IMR-90 (cell line): ENCODE data around the gene IRS4. TPM values are rescaled to one million over a fixed set of nuclear protein-coding genes. Genes with fewer than 3 reads are reported as not detected.

Experiments
- ATAC-seq: fragments of 200-7000 bp; cut with Tn5 transposase; 2 replicates; pipeline ENCODE4 v1.9.1; 2020; ENCODE audit warnings: low read depth, mild to moderate bottlenecking, moderate library complexity
- BruUV-seq: library from RNA; stranded (reverse); fragments of 400-500 nt; replicated peaks from 2 replicates; lab custom pipeline; 2021; lab: Mats Ljungman, UMichigan
- CTCF ChIA-PET: fragments of 300-600 bp; formaldehyde crosslinking; extraction: SDS; loops from one replicate; lab custom pipeline; 2021; ENCODE audit warnings: antibody characterized with exemption; lab: Yijun Ruan, JAX
- POLR2A ChIA-PET: fragments of 300-600 bp; sonication (Branson Sonifier 250); formaldehyde crosslinking; loops from one replicate; lab custom pipeline; 2022; ENCODE audit warnings: antibody characterized with exemption; ENCODE audit not compliant: unreplicated experiment; lab: Charles Lee
- DNase-seq: peaks from one replicate; pipeline ENCODE4 v3.0.0; 2013
- H2AFZ ChIP-seq: replicated peaks from 2 replicates; pipeline ENCODE3; 2013; ENCODE audit warnings: low read length, mild to moderate bottlenecking; ENCODE audit not compliant: poor library complexity
- H2AK5ac ChIP-seq: 2 replicates; pipeline ENCODE4 v1.6.1; 2013; ENCODE audit warnings: low read depth, low read length, inconsistent platforms
- H2AK9ac ChIP-seq: replicated peaks from 2 replicates; pipeline ENCODE3; 2013; ENCODE audit warnings: mild to moderate bottlenecking, low read depth, low read length, moderate library complexity; ENCODE audit not compliant: poor library complexity
- H2BK120ac ChIP-seq: 2 replicates; pipeline ENCODE4 v1.6.1; 2013; ENCODE audit warnings: low read depth, low read length, inconsistent platforms
- H2BK15ac ChIP-seq: 3 replicates; pipeline ENCODE4 v1.6.1; 2013; ENCODE audit warnings: low read depth, low read length, inconsistent platforms
- H2BK20ac ChIP-seq: 2 replicates; pipeline ENCODE4 v1.6.1; 2013; ENCODE audit warnings: low read depth, mild to moderate bottlenecking, inconsistent platforms, low read length, moderate library complexity
- H2BK5ac ChIP-seq: 2 replicates; pipeline ENCODE4 v1.6.1; 2013; ENCODE audit warnings: mild to moderate bottlenecking, low read depth, low read length, inconsistent platforms; ENCODE audit not compliant: poor library complexity, severe bottlenecking
- H3K14ac ChIP-seq: replicated peaks from 2 replicates; pipeline ENCODE4 v1.6.1; 2013; ENCODE audit warnings: low read depth, low read length, inconsistent platforms
- H3K18ac ChIP-seq: 2 replicates; pipeline ENCODE4 v1.6.1; 2013; ENCODE audit warnings: low read depth, low read length, control low read depth
- H3K23ac ChIP-seq: 2 replicates; pipeline ENCODE4 v1.6.1; 2013; ENCODE audit warnings: low read depth, low read length, inconsistent platforms
- H3K27ac ChIP-seq: 2 replicates; pipeline ENCODE4 v1.5.1; 2013; ENCODE audit warnings: mild to moderate bottlenecking, control low read depth, low read length; ENCODE audit not compliant: insufficient read depth
- H3K27me3 ChIP-seq: 2 replicates; pipeline ENCODE4 v1.6.1; 2013; ENCODE audit warnings: low read length; ENCODE audit not compliant: control insufficient read depth, insufficient read depth
- H3K36me3 ChIP-seq: 2 replicates; pipeline ENCODE4 v1.6.1; 2013; ENCODE audit warnings: low read length, mixed read lengths; ENCODE audit not compliant: control insufficient read depth, insufficient read depth
- H3K4ac ChIP-seq: 2 replicates; pipeline ENCODE4 v1.6.1; 2013; ENCODE audit warnings: low read depth, low read length, inconsistent platforms
- H3K4me1 ChIP-seq: 2 replicates; pipeline ENCODE4 v1.6.1; 2013; ENCODE audit warnings: low read length, mixed read lengths; ENCODE audit not compliant: control insufficient read depth, insufficient read depth
- H3K4me2 ChIP-seq: 2 replicates; pipeline ENCODE4 v1.6.1; 2013; ENCODE audit warnings: low read depth, mild to moderate bottlenecking, control low read depth, low read length, moderate library complexity
- H3K4me3 ChIP-seq: 2 replicates; pipeline ENCODE4 v1.5.1; 2013; ENCODE audit warnings: low read depth, mild to moderate bottlenecking, control low read depth, low read length, moderate library complexity; ENCODE audit not compliant: insufficient read depth
- H3K56ac ChIP-seq: 2 replicates; pipeline ENCODE4 v1.6.1; 2013; ENCODE audit warnings: low read length, inconsistent platforms; ENCODE audit not compliant: insufficient read depth; ENCODE audit errors: extremely low read depth
- H3K79me1 ChIP-seq, 2 experiments: 2 replicates each; pipeline ENCODE4 v1.6.1; 2013; ENCODE audit warnings: low read length in 2 of 2, inconsistent platforms in 1 of 2, low read depth in 1 of 2
- H3K9ac ChIP-seq: 2 replicates; pipeline ENCODE4 v1.6.1; 2013; ENCODE audit warnings: low read depth, low read length, control low read depth
- H3K9me1 ChIP-seq: 2 replicates; pipeline ENCODE4 v1.6.1; 2013; ENCODE audit warnings: low read length, inconsistent platforms; ENCODE audit not compliant: insufficient read depth
- H3K9me3 ChIP-seq: 2 replicates; pipeline ENCODE4 v1.6.1; 2013; ENCODE audit warnings: low read length; ENCODE audit not compliant: control insufficient read depth, insufficient read depth
- H4K20me1 ChIP-seq: 2 replicates; pipeline ENCODE4 v1.6.1; 2013; ENCODE audit warnings: low read length, inconsistent platforms; ENCODE audit not compliant: insufficient read depth
- H4K5ac ChIP-seq: 2 replicates; pipeline ENCODE4 v1.6.1; 2013; ENCODE audit warnings: mild to moderate bottlenecking, low read depth, low read length, control low read depth
- H4K8ac ChIP-seq, 2 experiments: 2 replicates each; pipeline ENCODE4 v1.6.1; 2013; ENCODE audit warnings: low read depth in 2 of 2, low read length in 2 of 2, control low read depth in 1 of 2, inconsistent platforms in 1 of 2
- H4K91ac ChIP-seq: 2 replicates; pipeline ENCODE4 v1.6.1; 2013; ENCODE audit warnings: low read depth, low read length, inconsistent platforms; ENCODE audit not compliant: insufficient read depth
- CEBPB ChIP-seq: IDR thresholded peaks from 2 replicates; pipeline ENCODE4 v1.6.1; 2012; ENCODE audit warnings: low read depth, low read length, improper control_type of control experiment
- CHD1 ChIP-seq: IDR thresholded peaks from 2 replicates; pipeline ENCODE4 v1.6.1; 2012; ENCODE audit warnings: low read depth, low read length, improper control_type of control experiment
- CTCF ChIP-seq: conservative IDR thresholded peaks from 2 replicates; pipeline ENCODE4 v1.5.1; 2012; ENCODE audit warnings: mild to moderate bottlenecking, low read depth, low read length, improper control_type of control experiment
- MAFK ChIP-seq: IDR thresholded peaks from 2 replicates; pipeline ENCODE4 v1.6.1; 2012; ENCODE audit warnings: low read depth, low read length, improper control_type of control experiment
- MAZ ChIP-seq: IDR thresholded peaks from 2 replicates; pipeline ENCODE4 v1.6.1; 2012; ENCODE audit warnings: low read depth, mild to moderate bottlenecking, low read length, improper control_type of control experiment, moderate library complexity, borderline replicate concordance
- RAD21 ChIP-seq: IDR thresholded peaks from 2 replicates; pipeline ENCODE4 v1.6.1; 2012; ENCODE audit warnings: low read length, improper control_type of control experiment
- SMC3 ChIP-seq: fragments of 150-350 bp; IDR thresholded peaks from 2 replicates; pipeline ENCODE4 v1.6.1; 2016; ENCODE audit warnings: low read depth, mild to moderate bottlenecking, antibody characterized with exemption, low read length, moderate library complexity
- USF2 ChIP-seq: fragments of 150-350 bp; IDR thresholded peaks from 2 replicates; pipeline ENCODE4 v1.6.1; 2017; ENCODE audit warnings: mild to moderate bottlenecking, antibody characterized with exemption, low read length, low read depth
- WGBS, 2 experiments: methylation state at CpG; one replicate each; pipeline versions ENCODE4 v1.1.5 to v1.1.7; 2013; ENCODE audit warnings: missing lambda C conversion rate in 2 of 2; ENCODE audit not compliant: insufficient read length in 1 of 2; ENCODE audit errors: extremely low coverage in 2 of 2; 5-methylcytosine and 5-hydroxymethylcytosine counted together
- dilution Hi-C: fragments of 300-500 bp; cut with HindIII; formaldehyde crosslinking; loops from one replicate; pipeline ENCODE4 v1.14.3; 2018; ENCODE audit warnings: low sequenced_read_pairs; ENCODE audit not compliant: unreplicated experiment
- in situ Hi-C: fragments of 300-500 bp; cut with MboI; formaldehyde crosslinking; loops from 3 replicates; pipeline ENCODE4 v1.14.3; 2019; ENCODE audit warnings: low sequenced_read_pairs, inconsistent platforms, mixed read lengths
- intact Hi-C: fragments of 100-400 bp; cut with micrococcal nuclease; formaldehyde crosslinking; loops from 2 replicates; pipeline ENCODE4 v1.10.0; 2022
- polyA plus RNA-seq, 3 experiments: library from polyadenylated mRNA; depleted of rRNA; stranded (reverse); fragments of >200 nt; gene quantifications; 2 replicates each; pipeline ENCODE4 v1.2.3, GENCODE V29; 2012; ENCODE audit warnings: low replicate concordance in 1 of 3
- total RNA-seq: library from RNA; depleted of rRNA; stranded (reverse); fragments of >200 nt; gene quantifications from 2 replicates; pipeline ENCODE4 v1.2.3, GENCODE V29; 2012

Gene IRS4
- total and polyA plus RNA-seq, 2 of the 4 experiments (the other 2 are of a cell fraction) = 0.02 TPM; not detected in 1

- no peak overlapping the region for H3K23ac ChIP-seq
- no peaks in the 10 kb centered on the region for H3K4me1 ChIP-seq
- H2AK9ac ChIP-seq = no peak overlapping the region
- peaks cover 55% of the 10 kb centered on the region for H3K27me3 ChIP-seq
- no peak overlapping the region for H3K4me3 ChIP-seq
- no peak overlapping the region for H3K27ac ChIP-seq
- H2BK20ac ChIP-seq = no peak overlapping the region
- H2BK15ac ChIP-seq = no peak overlapping the region
- H3K79me1 ChIP-seq = no peaks in the 10 kb centered on the region
- no peak overlapping the region for H3K4me2 ChIP-seq
- H3K9me1 ChIP-seq = no peaks in the 10 kb centered on the region
- CTCF ChIA-PET = no interaction called here
- DNase-seq (no peak), ATAC-seq (no peak)
- peaks cover 11% of the 10 kb centered on the region; the same call in 1 of the 2 replicates for H3K9me3 ChIP-seq
- no CpG with 5 or more reads among the region's 7 CpGs for WGBS, 2 experiments
- no peak overlapping the region for H3K18ac ChIP-seq
- no peaks in the 10 kb centered on the region for H4K20me1 ChIP-seq
- H4K5ac ChIP-seq = no peak overlapping the region
- dilution Hi-C loops (no loop called here), in situ Hi-C loops (no loop called here), intact Hi-C loops (no loop called here)
- no peak overlapping the region for H3K9ac ChIP-seq
- POLR2A ChIA-PET = no interaction called here
- H2AFZ ChIP-seq = no peak overlapping the region
- H3K14ac ChIP-seq = no peak overlapping the region
- no peak overlapping the region for H4K8ac ChIP-seq
- H3K56ac ChIP-seq = no peak overlapping the region
- H3K36me3 ChIP-seq = no peaks in the 10 kb centered on the region
- BruUV-seq = no TSS peak
- H2BK120ac ChIP-seq = no peak overlapping the region
- no peak overlapping the region for H2BK5ac ChIP-seq
- TF ChIP-seq CHD1 (no peak), CEBPB (no peak), SMC3 (no peak), USF2 (no peak), RAD21 (no peak), CTCF (no peak), MAZ (no peak), MAFK (no peak)
- H3K4ac ChIP-seq = no peak overlapping the region
- H4K91ac ChIP-seq = no peak overlapping the region
- H2AK5ac ChIP-seq = no peak overlapping the region
Observed at GRCh38 chrX:108734426-108734825, 1.9 kb downstream of the IRS4 start.
